B cell (primary cell): ENCODE results near the gene PTPN6. TPM values are rescaled to one million over a fixed set of nuclear protein-coding genes. Genes with fewer than 3 reads are reported as not detected.
A peak's percentile ranks its signal among the peaks of the same experiment; 100 is the strongest.

Source experiments
- ATAC-seq: fragments of 200-7000 bp; cut with Tn5 transposase; one replicate; pipeline ENCODE4 v1.10.0; 2021; ENCODE audit warnings: low read depth, mild to moderate bottlenecking, moderate number of reproducible peaks, moderate library complexity
- CTCF ChIA-PET: fragments of 350-600 bp; sonication (Branson Sonifier 250); formaldehyde crosslinking; loops from one replicate; lab custom pipeline; 2021; ENCODE audit warnings: antibody characterized with exemption, inconsistent platforms; lab: Charles Lee
- POLR2A ChIA-PET: fragments of 350-600 bp; sonication (Branson Sonifier 250); formaldehyde crosslinking; loops from one replicate; lab custom pipeline; 2021; ENCODE audit warnings: antibody characterized with exemption; lab: Charles Lee
- DNase-seq: peaks from one replicate; pipeline ENCODE4 v3.0.0; 2013
- H2AFZ ChIP-seq: 2 replicates; pipeline ENCODE4 v1.6.1; 2012; ENCODE audit warnings: mild to moderate bottlenecking, low read depth, low read length; ENCODE audit not compliant: insufficient read depth, poor library complexity, severe bottlenecking
- H3K27ac ChIP-seq, 2 donors: 1 replicate in 1 of 2; 2 replicates in 1 of 2; pipeline ENCODE4 v1.5.1; 2012 to 2013; ENCODE audit warnings: low read length in 2 of 2, mild to moderate bottlenecking in 2 of 2, moderate library complexity in 1 of 2
- H3K27me3 ChIP-seq, 4 experiments: fragments of 200-600 bp in 1 of 4; sonication (generic) in 1 of 4; replicated peaks in 1 of 4; 1 replicate in 2 of 4; 2 replicates in 2 of 4; pipeline versions ENCODE4 v1.6.1 to v1.7.0; 2013 to 2016; ENCODE audit warnings: low read length in 3 of 4, mild to moderate bottlenecking in 2 of 4, mixed read lengths in 1 of 4, moderate library complexity in 1 of 4; ENCODE audit not compliant: insufficient read depth in 4 of 4, control insufficient read depth in 3 of 4; ENCODE audit errors: control extremely low read depth in 1 of 4
- H3K36me3 ChIP-seq, 2 experiments: replicated peaks in 1 of 2; 1 replicate in 1 of 2; 2 replicates in 1 of 2; pipeline versions ENCODE4 v1.6.1 to v1.7.1; 2013; ENCODE audit warnings: low read length in 1 of 2; ENCODE audit not compliant: insufficient read depth in 2 of 2, control insufficient read depth in 1 of 2; ENCODE audit errors: control extremely low read depth in 1 of 2, extremely low read depth in 1 of 2
- H3K4me1 ChIP-seq, 2 donors: fragments of 200-600 bp in 1 of 2; sonication (generic) in 1 of 2; 1 replicate in 1 of 2; 2 replicates in 1 of 2; pipeline versions ENCODE4 v1.5.1 to v1.6.1; 2013 to 2017; ENCODE audit warnings: low read length in 2 of 2; ENCODE audit not compliant: control insufficient read depth in 2 of 2, insufficient read depth in 2 of 2
- H3K4me2 ChIP-seq: replicated peaks from 2 replicates; pipeline ENCODE3; 2012; ENCODE audit warnings: mild to moderate bottlenecking, low read depth, low read length; ENCODE audit not compliant: poor library complexity, severe bottlenecking
- H3K4me3 ChIP-seq, 5 experiments: fragments of 200-600 bp in 1 of 5; sonication (generic) in 1 of 5; 1 replicate in 3 of 5; 2 replicates in 2 of 5; pipeline versions ENCODE4 v1.5.1 to v1.7.0; 2011 to 2016; ENCODE audit warnings: low read length in 4 of 5, mild to moderate bottlenecking in 4 of 5, low read depth in 2 of 5, control low read depth in 1 of 5, moderate library complexity in 1 of 5; ENCODE audit not compliant: insufficient read depth in 1 of 5; ENCODE audit errors: control extremely low read depth in 1 of 5, extremely low read depth in 1 of 5
- H3K79me2 ChIP-seq: fragments of 200-600 bp; sonication (generic); one replicate; pipeline ENCODE4 v1.6.0; 2016; ENCODE audit warnings: low read length; ENCODE audit not compliant: control insufficient read depth, insufficient read depth
- H3K9ac ChIP-seq: fragments of 200-600 bp; sonication (generic); 2 replicates; pipeline ENCODE4 v1.6.1; 2017; ENCODE audit warnings: mild to moderate bottlenecking, low read length, moderate library complexity
- H3K9me3 ChIP-seq, 3 donors: one replicate each; pipeline versions ENCODE4 v1.6.1 to v1.7.1; 2013; ENCODE audit warnings: low read length in 2 of 3; ENCODE audit not compliant: control insufficient read depth in 2 of 3, insufficient read depth in 1 of 3; ENCODE audit errors: control extremely low read depth in 1 of 3
- H4K20me1 ChIP-seq: 2 replicates; pipeline ENCODE4 v1.6.0; 2012; ENCODE audit warnings: mild to moderate bottlenecking, low read length; ENCODE audit not compliant: insufficient read depth, control insufficient read depth, poor library complexity, severe bottlenecking
- H3K27ac Mint-ChIP-seq: one replicate; pipeline ENCODE4 v1.8.0; 2021; ENCODE audit warnings: mixed read lengths
- H3K27me3 Mint-ChIP-seq: one replicate; pipeline ENCODE4 v1.8.0; 2021; ENCODE audit warnings: mixed read lengths
- H3K4me1 Mint-ChIP-seq: one replicate; pipeline ENCODE4 v1.8.0; 2021; ENCODE audit warnings: mixed read lengths
- H3K4me3 Mint-ChIP-seq: one replicate; pipeline ENCODE4 v1.8.0; 2021; ENCODE audit warnings: mixed read lengths
- H3K9me3 Mint-ChIP-seq: one replicate; pipeline ENCODE4 v1.8.0; 2022; ENCODE audit warnings: mixed read lengths; ENCODE audit not compliant: insufficient read depth
- CTCF ChIP-seq: fragments of 200-600 bp; IDR thresholded peaks from one replicate; pipeline ENCODE4 v1.8.0; 2022; ENCODE audit warnings: antibody characterized with exemption, mild to moderate bottlenecking
- EZH2 ChIP-seq: IDR thresholded peaks from 2 replicates; pipeline ENCODE4 v1.6.1; 2012; ENCODE audit warnings: borderline replicate concordance, low read depth, mild to moderate bottlenecking, moderate library complexity, low read length; ENCODE audit not compliant: insufficient read depth, poor library complexity, severe bottlenecking
- WGBS: methylation state at CpG from one replicate; pipeline ENCODE4 v1.1.5; 2013; ENCODE audit warnings: missing lambda C conversion rate; ENCODE audit not compliant: insufficient coverage; 5-methylcytosine and 5-hydroxymethylcytosine counted together
- intact Hi-C: fragments of 100-400 bp; cut with micrococcal nuclease; formaldehyde crosslinking; loops from one replicate; pipeline ENCODE4 v1.10.0; 2022
- polyA plus RNA-seq: library from polyadenylated mRNA; depleted of rRNA; stranded (reverse); fragments of >200 nt; gene quantifications from 2 replicates; pipeline ENCODE4 v1.2.3, GENCODE V29; 2012
- total RNA-seq, 2 donors: library from RNA; stranded (reverse); fragments of 120-200 nt in 1 of 2; gene quantifications; 1 replicate in 1 of 2; 2 replicates in 1 of 2; pipeline versions ENCODE4 v1.2.3 to v1.2.4, GENCODE V29; 2013 to 2022

PTPN6 gene
- total and polyA plus RNA-seq, 2 donors (not counting 1 experiment from before 2014, with no cell fraction given): 312 to 874 TPM

GRCh38 chr12:6927379-6928021 lies 23.7 kb upstream of the PTPN6 start, which contains the start of gene ATN1:
ATN1 (plus strand) TSS chr12:6927959; CDS start chr12:6934002, 6,043 bp downstream.
- peak within 1 kb of the TSS; percentile 99 for H2AFZ ChIP-seq
- H3K4me1 ChIP-seq: peaks cover 36 to 51% of the 10 kb centered on the region in 2 donors
- H3K79me2 ChIP-seq: peaks cover 35% of the 10 kb centered on the region
- H3K9ac ChIP-seq: peak within 1 kb of the TSS; percentile 86
- peak within 1 kb of the TSS; percentile 97 for H3K27ac Mint-ChIP-seq
- H3K27me3 ChIP-seq: no peaks in the 10 kb centered on the region
- H4K20me1 ChIP-seq: no peaks in the 10 kb centered on the region
- H3K9me3 Mint-ChIP-seq: no peaks in the 10 kb centered on the region
- no peaks in the 10 kb centered on the region for H3K27me3 Mint-ChIP-seq
- peak within 1 kb of the TSS; percentile 69 to 84 for H3K27ac ChIP-seq
- TF ChIP-seq CTCF (no peak), EZH2 (no peak)
- peak within 1 kb of the TSS; percentile 99 for H3K4me2 ChIP-seq
- peaks cover 56% of the 10 kb centered on the region for H3K4me1 Mint-ChIP-seq
- H3K4me3 ChIP-seq: peak within 1 kb of the TSS; percentile 15 to 86 (median 83)
- DNase-seq: peak; percentile 71
- no peaks in the 10 kb centered on the region for H3K36me3 ChIP-seq
- H3K4me3 Mint-ChIP-seq: peak within 1 kb of the TSS; percentile 88
- peak; percentile 44 for ATAC-seq
- no peaks in the 10 kb centered on the region for H3K9me3 ChIP-seq
- under 1% methylated on average over 29 of the region's 66 CpGs for WGBS
- CTCF ChIA-PET: interaction anchor here (2.9 to 6.2 kb wide), 4 partner anchors 14 to 166 kb away, joined by 9 to 132 read pairs (median 94); partner anchors contain the start of genes C12orf57, C1R, RNU7-1 and SPSB2
- POLR2A ChIA-PET: interaction anchor here (0.6 to 6.4 kb wide), 7 partner anchors 9 to 183 kb away, joined by 3 to 37 read pairs (median 5); partner anchors contain the start of genes C12orf57, ENO2 and RNU7-1
- intact Hi-C loops: no loop called here
